HG03439 (cell line): ENCODE results near the gene HOXC13.

Experiments used
- ATAC-seq: cut with Tn5 transposase; IDR thresholded peaks from one replicate; pipeline ENCODE4 v1.9.1; 2021; ENCODE audit warnings: mild to moderate bottlenecking, moderate library complexity; ENCODE audit not compliant: unreplicated experiment

Gene HOXC13

GRCh38 chr12:53969588-53970259, 31.1 kb downstream of the HOXC13 start:
- no peak for ATAC-seq

- ATAC-seq, result no peak
These were observed 31.8 kb downstream of the HOXC13 start for GRCh38 chr12:53970451-53970850.

GRCh38 chr12:53971129-53971528, 32.5 kb downstream of the HOXC13 start:
- ATAC-seq, result no peak

- ATAC-seq, result no peak
These were observed 33.1 kb downstream of the HOXC13 start for GRCh38 chr12:53971686-53972085.

- no peak for ATAC-seq
These were observed 33.6 kb downstream of the HOXC13 start for GRCh38 chr12:53972152-53972702.

GRCh38 chr12:53972722-53973235, 34.1 kb downstream of the HOXC13 start, which contains the start of gene HOXC11:
Gene HOXC11, plus strand, starts transcription at chr12:53973126. Its CDS starts 116 bp downstream, at chr12:53973242.
- ATAC-seq, result no peak

- no peak for ATAC-seq
These were observed 34.8 kb downstream of the HOXC13 start for GRCh38 chr12:53973236-53974042.

- ATAC-seq, result no peak
These were observed 35.7 kb downstream of the HOXC13 start, which contains the start of gene HOTAIR for GRCh38 chr12:53974084-53975063. Gene HOTAIR, minus strand, starts transcription at chr12:53974954.

GRCh38 chr12:53975064-53975471, 36.4 kb downstream of the HOXC13 start:
- no peak for ATAC-seq

- ATAC-seq, result no peak
These were observed 37.0 kb downstream of the HOXC13 start for GRCh38 chr12:53975479-53976152.

- no peak for ATAC-seq
These were observed 37.7 kb downstream of the HOXC13 start for GRCh38 chr12:53976172-53976822.

GRCh38 chr12:53976823-53977595, 38.4 kb downstream of the HOXC13 start:
- no peak for ATAC-seq

GRCh38 chr12:53977596-53978445, 39.2 kb downstream of the HOXC13 start:
- no peak for ATAC-seq

GRCh38 chr12:53978477-53979356, 40.1 kb downstream of the HOXC13 start:
- ATAC-seq, result no peak

- ATAC-seq, result no peak
These were observed 41.6 kb downstream of the HOXC13 start for GRCh38 chr12:53980104-53980801.
